RPMI7951 (cell line): ENCODE data around the gene PPARGC1A. TPM values are rescaled to one million over a fixed set of nuclear protein-coding genes. Genes with fewer than 3 reads are reported as not detected.

Experiments
- DNase-seq: peaks from one replicate; pipeline ENCODE4 v3.0.0-alpha.2; 2012; ENCODE audit warnings: low read depth
- total RNA-seq: library from RNA; depleted of rRNA; stranded (reverse); fragments of >200 nt; shearing (Covaris generic); gene quantifications from 2 replicates; pipeline ENCODE4 v1.2.3, GENCODE V29; 2014

Gene PPARGC1A
- total RNA-seq, 1 experiment from 2014 or later: 0.24 TPM

GRCh38 chr4:23838131-23838530 lies 51.7 kb downstream of the PPARGC1A start:
- DNase-seq: no peak

GRCh38 chr4:23837371-23837770 lies 52.5 kb downstream of the PPARGC1A start:
- DNase-seq: no peak

DNA sequence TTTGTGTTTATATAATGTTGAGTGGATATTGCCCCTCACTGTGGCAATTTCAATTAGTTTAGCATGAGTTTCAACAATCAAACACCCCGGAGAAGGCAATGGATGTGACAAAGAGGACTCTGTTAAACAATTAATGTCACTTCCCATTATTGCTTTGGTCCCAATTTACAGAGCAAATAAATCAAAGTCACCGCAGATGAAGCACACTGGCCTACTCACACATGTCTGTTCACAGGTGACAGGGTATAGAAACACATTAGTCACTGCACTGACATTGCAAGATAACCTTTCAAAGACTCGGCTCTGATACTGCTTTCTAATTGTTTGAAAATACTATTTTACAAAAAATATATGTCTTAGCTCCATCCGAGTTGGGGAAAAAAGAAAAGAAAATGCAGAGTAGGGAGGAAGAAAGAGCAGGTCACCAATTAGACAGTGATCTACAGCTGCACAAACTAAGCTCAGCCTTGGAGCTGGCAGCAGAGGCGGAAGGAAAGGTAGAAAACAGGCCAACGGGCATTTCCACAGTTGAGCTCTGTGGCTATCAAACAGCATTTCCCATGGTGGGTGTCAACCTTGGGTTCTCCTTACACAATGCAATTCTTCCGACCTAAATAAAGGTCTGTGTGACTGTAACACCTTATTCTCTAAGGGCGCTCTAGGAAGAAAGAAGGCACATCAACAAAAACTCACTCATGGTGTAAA lies 53.9 kb downstream of the PPARGC1A start:
- DNase-seq: no peak

GRCh38 chr4:23828779-23829178 lies 61.1 kb downstream of the PPARGC1A start:
- no peak for DNase-seq

- DNase-seq: no peak
Measured at GRCh38 chr4:23828020-23828715, 61.7 kb downstream of the PPARGC1A start.

DNA sequence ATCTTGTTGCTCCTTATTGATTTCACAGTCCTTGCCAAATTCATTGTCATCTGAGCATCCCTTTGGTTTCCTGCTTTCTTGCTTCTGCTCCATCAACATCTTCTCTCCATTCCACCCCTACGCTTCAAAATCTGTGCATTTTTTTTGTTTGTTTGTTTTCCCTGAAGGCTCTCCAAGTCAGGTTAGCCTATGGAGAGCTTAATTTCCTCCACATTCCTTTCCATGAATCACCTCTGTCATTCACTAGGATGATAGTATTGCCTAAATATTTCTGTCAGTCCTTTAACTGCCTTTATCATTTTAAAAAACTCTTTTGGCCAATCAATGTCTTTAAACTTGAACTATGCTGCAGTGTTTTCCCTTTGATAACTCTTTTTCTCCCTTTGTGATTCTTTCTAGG lies 67.7 kb downstream of the PPARGC1A start:
- peak; percentile 14 for DNase-seq

GRCh38 chr4:23819041-23819511 lies 70.8 kb downstream of the PPARGC1A start:
- DNase-seq: no peak

DNA sequence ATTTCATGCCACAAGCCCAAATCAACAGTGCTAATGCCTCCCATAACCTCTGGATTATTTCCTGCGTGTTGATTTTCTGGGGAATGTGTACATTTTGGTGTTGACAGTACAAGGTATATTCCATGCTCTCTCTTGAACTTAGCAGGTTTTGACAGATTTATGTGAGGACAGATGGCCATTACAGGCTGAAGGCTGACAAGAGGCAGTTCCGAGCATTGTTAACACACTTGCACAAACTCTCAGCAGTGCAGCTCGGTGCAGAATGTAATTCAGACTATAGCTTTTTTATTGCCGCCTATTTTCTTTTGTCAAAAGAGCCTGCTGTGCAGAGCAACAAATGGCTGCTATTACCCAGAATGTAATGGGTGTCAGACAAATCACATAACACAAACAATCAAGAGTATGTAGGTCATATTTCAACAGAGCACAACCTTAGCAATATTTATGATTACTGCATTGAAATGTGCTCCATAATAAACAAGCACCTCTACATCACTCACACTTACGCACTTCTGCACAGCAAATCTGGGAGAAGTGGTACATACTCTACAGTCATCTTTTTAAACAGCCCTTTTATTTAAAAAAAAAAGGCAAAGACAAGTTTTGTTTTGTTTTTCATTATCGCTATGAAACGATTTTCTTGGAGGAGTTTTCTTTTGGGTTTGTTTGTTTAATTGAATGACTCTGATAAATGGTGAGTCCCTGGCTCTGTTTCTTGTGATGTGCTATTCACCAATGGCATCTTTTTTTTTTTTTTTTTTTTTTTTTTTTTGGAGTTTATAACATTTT lies 71.6 kb downstream of the PPARGC1A start:
- DNase-seq: no peak

DNA sequence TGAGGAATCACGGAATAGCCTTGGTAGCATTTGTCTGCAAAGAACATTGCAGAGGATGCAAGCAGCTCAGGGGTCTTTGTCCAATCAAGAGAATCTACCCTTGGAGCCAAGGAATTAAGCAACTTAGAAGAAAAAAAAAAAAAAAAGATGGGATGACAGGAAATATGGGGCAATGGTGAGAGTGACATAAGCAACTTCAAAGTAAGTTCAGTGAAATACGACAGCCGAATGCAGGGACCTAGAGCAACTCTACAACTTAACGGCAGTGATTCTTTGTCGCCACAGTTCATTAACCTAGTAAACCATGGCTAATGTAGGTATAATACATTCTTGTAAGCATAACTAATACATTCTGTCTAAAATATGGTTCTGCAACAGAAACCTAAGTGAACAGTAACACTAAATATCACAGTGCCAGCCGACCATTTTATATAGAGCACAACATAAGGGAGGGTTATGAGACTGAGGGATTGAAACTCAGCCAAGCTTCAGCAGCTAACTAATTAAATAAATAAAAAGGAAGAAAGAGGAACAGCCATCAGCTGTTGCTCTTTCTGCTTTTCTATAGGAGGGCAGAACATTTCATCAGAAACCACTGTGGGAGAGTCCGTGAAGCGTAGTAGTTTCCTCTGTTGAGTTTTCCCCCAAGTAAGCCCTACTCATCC lies 74.7 kb downstream of the PPARGC1A start:
- DNase-seq: no peak

GRCh38 chr4:23814587-23814986 lies 75.3 kb downstream of the PPARGC1A start:
- DNase-seq: no peak

DNA sequence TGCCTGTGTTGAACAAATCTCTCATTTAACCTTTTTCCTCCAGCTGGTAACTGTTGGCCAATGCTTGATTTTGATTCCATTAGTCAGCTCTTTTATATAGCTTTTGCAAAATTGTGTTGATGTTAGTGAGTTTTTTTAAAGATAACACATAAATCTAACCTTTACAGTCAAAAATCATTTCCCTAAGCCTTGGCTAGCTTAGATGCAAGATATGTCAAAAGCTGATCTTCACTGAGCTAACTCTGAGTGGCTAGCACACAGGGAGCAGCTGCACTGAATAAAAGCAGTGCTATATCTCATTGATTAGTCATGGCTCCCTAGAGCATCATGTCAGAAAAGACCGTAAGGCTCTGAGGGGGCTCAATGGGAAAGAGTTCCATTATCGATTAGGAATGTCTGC lies 78.7 kb downstream of the PPARGC1A start:
- DNase-seq: no peak

- DNase-seq: no peak
Measured at GRCh38 chr4:23805450-23805851, 84.4 kb downstream of the PPARGC1A start.

DNA sequence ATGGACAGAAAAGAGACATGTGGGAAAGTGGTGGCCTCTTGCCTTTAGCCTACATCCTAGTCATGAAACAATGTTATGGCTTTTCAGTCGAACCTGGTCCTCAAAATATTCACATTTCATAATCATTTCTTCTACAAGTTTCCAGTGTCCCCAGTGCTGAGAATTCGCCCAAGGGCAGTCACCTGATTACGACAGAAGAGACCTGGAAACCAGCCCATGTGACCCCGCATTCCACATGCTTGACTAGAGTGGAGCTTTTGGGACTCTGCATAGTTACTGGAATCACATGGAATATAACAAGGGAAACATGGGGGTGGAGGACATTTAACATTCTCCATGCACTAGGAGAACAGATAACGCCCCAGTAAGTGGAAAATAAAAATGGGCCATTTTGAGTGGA lies 100.1 kb downstream of the PPARGC1A start:
- DNase-seq: peak; percentile 64

- DNase-seq: peak; percentile 50
Measured at GRCh38 chr4:23788460-23788859, 101.4 kb downstream of the PPARGC1A start.

DNA sequence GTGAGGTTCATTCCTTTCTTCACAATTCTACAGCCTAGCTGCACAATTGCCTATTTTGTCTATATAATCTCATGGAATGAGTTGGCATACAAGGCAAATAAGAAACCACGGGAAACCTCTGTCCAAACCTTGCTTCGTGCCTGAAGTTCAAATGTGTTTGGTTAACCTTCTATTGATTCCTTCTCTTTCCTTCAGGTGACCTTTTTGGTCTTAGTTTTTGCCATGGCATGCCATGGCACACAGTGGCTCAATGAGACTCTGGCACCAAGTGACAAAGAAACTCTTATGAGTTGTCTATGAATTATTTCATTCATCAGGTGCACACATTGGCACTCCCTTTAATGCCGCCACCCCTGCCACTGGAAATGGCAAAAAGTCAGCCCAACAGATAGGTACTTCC lies 101.8 kb downstream of the PPARGC1A start:
- DNase-seq: no peak

- no peak for DNase-seq
Measured at GRCh38 chr4:23782778-23783437, 106.9 kb downstream of the PPARGC1A start.

GRCh38 chr4:23779839-23780238 lies 110.0 kb downstream of the PPARGC1A start:
- no peak for DNase-seq

- DNase-seq: no peak
Measured at GRCh38 chr4:23779422-23779821, 110.4 kb downstream of the PPARGC1A start.

GRCh38 chr4:23775694-23776093 lies 114.2 kb downstream of the PPARGC1A start:
- DNase-seq: no peak

- DNase-seq: no peak
Measured at GRCh38 chr4:23774909-23775308, 114.9 kb downstream of the PPARGC1A start.

GRCh38 chr4:23773884-23774636 lies 115.8 kb downstream of the PPARGC1A start:
- DNase-seq: no peak
